WERI-Rb-1 (cell line): ENCODE measurements around the gene MAPKAP1.

Experiments
- DNase-seq: peaks from one replicate; pipeline ENCODE4 v3.0.0-alpha.2; 2020
- H3K27ac ChIP-seq: fragments of 250-450 bp; sonication (Bioruptor Pico); 2 replicates; pipeline ENCODE4 v1.5.1; 2020; ENCODE audit warnings: mild to moderate bottlenecking, moderate library complexity
- H3K27me3 ChIP-seq: fragments of 250-450 bp; sonication (Bioruptor Pico); 2 replicates; pipeline ENCODE4 v1.5.1; 2021; ENCODE audit warnings: mild to moderate bottlenecking, low read depth, moderate library complexity; ENCODE audit not compliant: insufficient read depth, severe bottlenecking
- H3K36me3 ChIP-seq: fragments of 250-450 bp; sonication (Bioruptor Pico); 2 replicates; pipeline ENCODE4 v1.5.1; 2020; ENCODE audit warnings: mild to moderate bottlenecking, moderate library complexity
- H3K4me3 ChIP-seq: 2 replicates; pipeline ENCODE4 v1.5.1; 2011; ENCODE audit warnings: low read depth, mild to moderate bottlenecking, control low read depth, low read length
- H3K9me3 ChIP-seq: fragments of 250-450 bp; sonication (Bioruptor Pico); 2 replicates; pipeline ENCODE4 v1.5.1; 2021; ENCODE audit warnings: mild to moderate bottlenecking, moderate library complexity; ENCODE audit not compliant: severe bottlenecking
- TF ChIP-seq, protein P1 (sequence below): IDR thresholded peaks from 2 replicates; pipeline ENCODE4 v1.5.1; 2011; ENCODE audit warnings: low read depth, mild to moderate bottlenecking, control low read depth, inconsistent platforms, low read length

The MAPKAP1 gene

GRCh38 chr9:125388978-125389377 lies 318.0 kb downstream of the MAPKAP1 start:
- H3K27ac ChIP-seq: no peak overlapping the region
- H3K9me3 ChIP-seq: no peaks in the 10 kb centered on the region
- TF ChIP-seq, protein P1, sequence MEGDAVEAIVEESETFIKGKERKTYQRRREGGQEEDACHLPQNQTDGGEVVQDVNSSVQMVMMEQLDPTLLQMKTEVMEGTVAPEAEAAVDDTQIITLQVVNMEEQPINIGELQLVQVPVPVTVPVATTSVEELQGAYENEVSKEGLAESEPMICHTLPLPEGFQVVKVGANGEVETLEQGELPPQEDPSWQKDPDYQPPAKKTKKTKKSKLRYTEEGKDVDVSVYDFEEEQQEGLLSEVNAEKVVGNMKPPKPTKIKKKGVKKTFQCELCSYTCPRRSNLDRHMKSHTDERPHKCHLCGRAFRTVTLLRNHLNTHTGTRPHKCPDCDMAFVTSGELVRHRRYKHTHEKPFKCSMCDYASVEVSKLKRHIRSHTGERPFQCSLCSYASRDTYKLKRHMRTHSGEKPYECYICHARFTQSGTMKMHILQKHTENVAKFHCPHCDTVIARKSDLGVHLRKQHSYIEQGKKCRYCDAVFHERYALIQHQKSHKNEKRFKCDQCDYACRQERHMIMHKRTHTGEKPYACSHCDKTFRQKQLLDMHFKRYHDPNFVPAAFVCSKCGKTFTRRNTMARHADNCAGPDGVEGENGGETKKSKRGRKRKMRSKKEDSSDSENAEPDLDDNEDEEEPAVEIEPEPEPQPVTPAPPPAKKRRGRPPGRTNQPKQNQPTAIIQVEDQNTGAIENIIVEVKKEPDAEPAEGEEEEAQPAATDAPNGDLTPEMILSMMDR: no peak
- no peak overlapping the region for H3K4me3 ChIP-seq
- H3K36me3 ChIP-seq: no peaks in the 10 kb centered on the region
- no peak for DNase-seq
- H3K27me3 ChIP-seq: no peaks in the 10 kb centered on the region

DNA sequence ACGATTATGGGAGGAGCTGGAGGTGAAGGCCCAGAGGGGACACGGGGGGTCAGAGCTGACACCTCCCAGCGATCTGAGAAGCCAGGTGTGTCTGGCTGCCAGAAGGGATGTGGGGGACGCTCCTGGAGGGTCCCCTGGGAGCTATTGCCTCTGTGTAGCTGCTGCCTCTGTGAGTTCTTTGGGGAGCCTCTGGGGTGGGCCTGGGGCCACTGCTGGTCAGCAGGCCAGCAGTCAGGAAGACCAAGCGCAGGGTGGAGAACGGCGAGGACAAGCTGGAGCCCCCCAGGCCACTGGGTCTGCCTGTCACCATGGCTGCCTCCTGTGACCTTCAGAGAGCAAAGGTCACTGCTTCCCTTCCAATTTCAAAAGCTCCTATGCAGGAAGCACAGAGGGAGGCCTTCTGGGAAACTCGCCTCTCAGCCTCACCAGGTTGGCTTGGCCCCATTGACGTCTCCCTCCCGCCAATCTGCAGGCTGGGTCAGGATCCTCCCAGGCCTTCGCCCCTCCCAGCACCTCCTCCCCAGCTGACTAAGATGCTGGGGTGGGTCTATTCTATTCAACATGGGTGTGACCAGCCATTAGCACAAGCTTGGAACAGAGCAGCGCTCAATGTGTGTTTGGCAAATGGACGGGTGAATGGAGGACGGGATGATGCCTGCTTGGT lies 319.0 kb downstream of the MAPKAP1 start:
- TF ChIP-seq, protein P1: no peak
- Histone ChIP-seq H3K4me3 (no peak overlapping the region), H3K36me3 (no peaks in the 10 kb centered on the region), H3K9me3 (no peaks in the 10 kb centered on the region), H3K27ac (no peak overlapping the region), H3K27me3 (no peaks in the 10 kb centered on the region)
- DNase-seq: no peak
